ENCODE measurements around the gene PORCN.

- no peak for TF ChIP-seq CTCF (IDR thresholded peaks at IDR 0.05)
- TF ChIP-seq POLR2A (IDR thresholded peaks at IDR 0.05) = no peak
- TF ChIP-seq POLR2AphosphoS5 (IDR thresholded peaks at IDR 0.05) = no peak
Measured at GRCh38 chrX:48472851-48473703, 35.7 kb upstream of the PORCN start.
